EL (cell line): ENCODE results near the gene SYCP2L.
"Not testable (repeated sequence)": the region's sequence is repeated elsewhere in the genome, so short reads cannot be mapped to it uniquely, and the experiment has no call there.

Source experiments
- DNase-seq: peaks from one replicate; pipeline ENCODE4 v3.0.0-alpha.2; 2016

The SYCP2L gene

DNA sequence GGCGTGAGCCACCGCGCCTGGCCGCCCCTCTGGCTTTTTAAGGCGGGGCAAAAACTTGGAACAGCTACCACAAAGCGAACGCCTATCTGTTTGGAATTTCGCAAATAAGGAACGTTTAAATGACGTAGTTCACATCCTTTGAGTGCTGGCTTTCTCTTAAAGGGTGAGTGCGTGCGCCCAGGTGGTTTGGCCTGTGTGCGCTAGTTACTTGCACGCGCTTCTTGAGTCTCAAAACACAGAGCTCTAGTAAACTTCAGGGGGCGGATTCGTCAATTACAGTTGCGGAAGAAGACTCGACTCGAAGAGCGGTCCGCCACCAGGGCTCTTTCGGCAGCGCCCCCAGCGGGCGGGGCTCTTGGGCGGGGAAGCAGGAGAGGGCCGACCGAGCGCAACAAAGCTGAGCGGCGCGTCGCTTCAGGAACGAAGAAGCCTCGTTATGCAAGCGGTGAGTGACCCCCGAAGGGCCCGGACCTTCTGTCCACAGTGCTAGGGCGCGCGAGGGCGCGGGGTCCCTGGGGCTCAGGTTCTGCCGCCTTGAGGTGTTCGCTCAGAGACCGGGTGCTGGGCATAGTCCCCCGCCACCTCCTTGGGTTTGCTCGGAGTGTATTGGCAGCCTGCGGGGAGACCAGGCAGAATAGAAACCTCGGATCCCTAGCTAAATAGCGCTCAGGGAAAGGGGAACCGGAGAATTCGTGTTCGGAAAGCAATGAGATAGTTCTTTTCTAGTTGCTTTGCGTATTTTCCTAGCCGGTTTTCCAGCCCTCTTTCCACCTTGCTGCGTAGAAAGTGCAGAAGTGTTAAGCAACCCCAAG, at the start of gene SYCP2L:
SYCP2L (plus strand) TSS at position 362 of the 812 bp plus-strand sequence; CDS start at position 437, 75 bp downstream.
- peak; percentile 60 for DNase-seq

DNA sequence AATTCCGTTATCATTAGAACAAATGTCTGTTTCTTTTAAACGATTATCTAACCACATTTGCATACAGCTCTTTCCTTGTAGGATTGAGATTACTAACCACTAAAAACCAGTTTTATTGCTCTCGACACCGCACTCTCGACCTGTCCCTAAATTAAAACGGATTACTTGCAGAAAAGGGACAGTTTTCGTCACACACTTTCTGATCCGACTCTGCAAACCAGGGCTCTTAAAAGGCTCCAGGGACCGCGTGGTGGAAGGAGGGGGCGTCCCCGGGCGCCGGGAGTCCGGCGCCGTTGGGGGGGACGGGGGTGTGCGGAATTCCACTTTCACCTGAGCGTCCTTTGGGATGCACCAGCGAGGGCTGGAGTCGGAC, 49.2 kb upstream of the SYCP2L start:
- DNase-seq: no peak

DNA sequence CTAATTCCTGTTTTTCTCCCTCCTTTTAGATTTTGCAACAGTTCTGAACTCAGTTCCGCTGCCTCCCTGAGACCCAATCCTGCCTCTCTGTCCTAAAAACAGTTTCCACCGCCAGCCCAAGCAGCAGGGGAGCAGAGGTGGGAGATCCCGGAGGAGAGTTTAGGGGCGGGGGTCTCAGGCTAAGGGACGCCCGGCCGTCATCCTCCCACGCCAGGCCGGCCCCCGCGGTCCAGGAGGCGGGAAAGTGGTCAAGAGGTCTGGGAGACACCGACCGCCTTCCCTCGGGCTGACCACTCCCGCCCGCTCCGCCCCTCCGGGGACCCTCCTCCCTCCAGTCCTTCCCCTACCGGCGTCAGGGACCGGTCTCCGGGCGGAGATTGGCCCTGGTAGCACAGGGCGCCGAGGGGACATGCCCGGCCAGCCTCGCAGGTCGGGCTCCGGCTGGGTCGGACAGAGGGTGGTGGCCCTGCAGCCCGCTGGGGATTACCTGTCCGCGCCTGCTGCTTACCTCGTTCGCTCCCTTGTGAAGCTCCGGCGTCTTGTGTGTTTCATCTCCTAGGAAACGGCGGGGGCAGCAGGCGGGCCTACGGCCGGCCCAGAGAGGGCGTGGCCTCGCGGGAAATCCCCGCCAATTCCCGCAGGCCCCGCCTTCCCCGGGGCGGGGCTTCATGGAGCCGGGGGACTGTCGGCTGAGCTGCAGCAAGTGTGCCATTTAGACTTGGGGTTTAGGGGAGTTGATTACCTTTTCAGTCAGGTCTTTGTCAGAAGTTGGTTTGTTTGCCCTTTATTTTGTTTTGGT, 48.7 kb upstream of the SYCP2L start, which contains the start of gene MAK:
MAK (minus strand) TSS at position 545 of the 799 bp plus-strand sequence. CDS start 7,891 bp downstream, outside the sequence.
- DNase-seq: peak; percentile 83

DNA sequence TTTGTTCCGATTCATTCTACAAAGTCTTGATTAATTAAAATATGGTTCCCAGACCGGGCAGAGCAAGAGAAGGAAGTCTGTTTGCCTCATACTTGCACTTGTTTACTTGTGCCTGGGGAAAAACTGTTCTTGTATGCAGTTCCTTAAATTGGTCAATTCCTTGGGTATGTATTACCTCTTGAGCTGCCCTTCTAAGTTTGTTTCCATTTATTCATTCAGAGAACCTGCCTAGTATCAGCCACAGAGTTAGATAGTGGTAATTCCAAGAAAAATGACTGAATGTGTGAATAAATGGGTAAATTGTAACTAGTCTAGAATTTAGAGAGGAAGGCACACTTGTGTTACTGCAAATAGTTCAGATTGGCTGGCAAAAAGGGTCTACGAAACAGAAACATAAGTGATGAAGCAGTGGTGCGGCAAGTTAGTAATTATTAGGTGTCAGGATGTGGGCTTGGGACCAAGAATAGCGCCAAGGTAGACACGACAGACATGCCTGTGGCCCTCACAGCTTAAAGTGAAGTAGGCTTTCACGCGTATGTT, 48.0 kb upstream of the SYCP2L start:
- no peak for DNase-seq

DNA sequence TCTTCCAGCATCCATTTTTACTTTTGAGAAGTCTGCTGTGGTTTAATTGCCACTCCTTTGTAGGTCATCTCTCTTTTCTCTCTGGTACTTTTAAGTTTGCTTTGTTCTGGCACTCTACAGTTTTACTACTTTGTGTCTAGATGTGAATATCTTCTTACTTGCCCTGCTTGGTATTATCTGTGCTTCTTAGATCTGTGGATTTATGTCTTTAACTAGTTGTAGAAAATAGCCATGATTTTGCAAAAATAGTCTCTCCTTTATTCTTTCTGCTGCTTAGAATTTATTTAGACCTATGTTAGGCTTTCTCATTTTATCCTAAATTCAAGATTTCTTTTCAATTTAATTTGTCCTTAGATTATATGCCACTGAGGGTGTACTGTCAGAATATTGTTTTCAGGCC, 43.3 kb upstream of the SYCP2L start:
- no peak for DNase-seq

DNA sequence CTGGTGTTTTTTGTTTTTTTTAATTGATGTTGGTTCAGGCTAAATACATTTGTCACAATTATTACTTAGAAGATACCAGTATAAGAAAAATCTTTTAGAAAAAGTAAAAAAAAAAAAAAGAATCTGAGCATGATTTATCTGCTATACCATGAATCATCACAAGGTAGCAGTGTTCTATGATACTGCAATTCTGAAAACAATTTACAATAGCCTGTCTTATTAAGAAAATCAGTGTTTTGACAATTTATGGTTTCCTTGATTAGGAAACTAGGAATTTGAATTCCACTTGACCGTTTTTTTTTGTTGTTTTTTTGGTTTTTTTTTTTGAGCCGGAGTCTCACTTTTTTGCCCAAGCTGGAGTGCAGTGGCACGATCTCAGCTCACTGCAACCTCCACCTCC, 39.2 kb upstream of the SYCP2L start:
- peak; percentile 6 for DNase-seq

DNA sequence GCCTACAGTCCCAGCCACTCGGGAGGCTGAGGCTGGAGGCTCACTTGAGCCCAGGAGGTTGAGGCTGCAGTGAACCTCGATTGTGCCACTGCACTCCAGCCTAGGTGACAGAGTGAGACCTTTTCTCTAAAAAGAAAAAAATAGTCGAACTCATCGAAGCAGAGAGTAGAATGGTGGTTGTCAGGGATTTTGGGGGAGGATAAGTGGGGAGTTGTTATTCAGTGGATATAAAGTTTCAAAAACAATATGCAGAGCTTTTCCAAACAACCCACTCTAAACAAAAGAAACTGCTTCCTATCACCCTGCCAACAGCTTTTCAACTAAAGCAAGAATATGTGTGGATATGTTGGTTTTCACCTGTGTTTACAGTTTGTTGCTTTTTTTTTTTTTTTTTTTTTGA, 37.0 kb upstream of the SYCP2L start:
- no peak for DNase-seq

DNA sequence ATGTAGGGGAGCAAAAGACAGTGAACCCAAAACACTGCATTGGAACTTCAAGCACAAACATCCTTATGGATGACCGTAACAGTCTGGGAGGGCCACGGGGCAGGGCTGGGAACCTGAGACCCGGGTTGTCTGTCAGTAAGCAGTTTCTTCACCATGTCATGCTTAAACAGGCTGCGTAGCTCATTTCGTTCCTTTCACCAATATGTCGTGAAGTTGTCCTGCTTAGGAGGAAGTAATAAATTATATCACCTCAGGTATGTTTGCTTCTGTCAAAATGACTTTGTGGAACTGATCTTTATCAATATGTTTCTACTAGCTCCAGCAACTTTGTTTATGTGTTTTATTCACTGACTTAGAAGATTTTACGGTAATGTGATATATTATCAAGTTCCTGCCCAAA, 36.1 kb upstream of the SYCP2L start:
- no peak for DNase-seq

DNA sequence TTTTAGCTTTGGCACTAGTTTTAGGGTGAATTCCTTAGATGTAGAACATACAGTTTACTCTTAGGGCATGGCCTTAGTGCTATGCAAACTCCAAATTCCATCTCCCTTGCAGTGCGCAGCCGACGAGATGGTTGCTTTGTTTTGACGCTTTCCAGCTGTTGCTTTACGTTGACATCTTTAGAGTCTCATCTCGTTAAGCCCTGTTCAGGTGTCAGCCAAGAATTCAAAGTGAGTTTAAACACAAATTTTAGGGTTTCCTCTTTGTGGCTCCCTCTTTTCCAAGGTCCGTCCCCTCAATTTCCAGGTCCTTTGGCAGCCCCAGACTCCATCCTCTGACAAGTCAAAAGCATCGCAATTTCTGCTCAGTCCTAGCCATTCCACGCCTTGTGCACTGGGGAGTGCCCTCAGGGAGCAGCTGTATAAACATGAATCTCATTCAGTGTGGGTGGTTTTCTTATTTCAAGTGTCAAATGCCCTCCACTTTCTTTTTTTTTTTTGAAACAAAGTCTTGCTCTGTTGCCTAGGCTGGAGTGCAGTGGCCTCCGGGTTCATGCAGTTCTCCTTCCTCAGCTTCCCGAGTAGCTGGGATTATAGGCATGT, 34.4 kb upstream of the SYCP2L start:
- DNase-seq: no peak

DNA sequence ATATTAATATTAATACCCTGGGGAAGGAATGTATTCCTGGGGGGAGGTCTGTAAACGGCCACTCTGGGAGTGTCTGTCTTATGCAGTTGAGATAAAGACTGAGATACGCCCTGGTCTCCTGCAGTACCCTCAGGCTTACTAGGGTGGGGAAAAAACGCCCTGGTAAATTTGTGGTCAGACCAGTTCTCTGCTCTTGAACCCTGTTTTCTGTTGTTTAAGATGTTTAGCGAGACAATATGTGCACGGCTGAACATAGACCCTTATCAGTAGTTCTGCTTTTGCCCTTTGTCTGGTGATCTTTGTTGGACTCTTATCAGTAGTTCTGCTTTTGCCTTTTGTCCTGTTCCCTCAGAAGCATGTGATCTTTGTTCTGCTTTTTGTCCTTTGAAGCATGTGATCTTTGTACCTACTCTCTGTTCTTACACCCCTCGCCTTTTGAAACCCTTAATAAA, 33.0 kb upstream of the SYCP2L start:
- DNase-seq: not testable (repeated sequence)

DNA sequence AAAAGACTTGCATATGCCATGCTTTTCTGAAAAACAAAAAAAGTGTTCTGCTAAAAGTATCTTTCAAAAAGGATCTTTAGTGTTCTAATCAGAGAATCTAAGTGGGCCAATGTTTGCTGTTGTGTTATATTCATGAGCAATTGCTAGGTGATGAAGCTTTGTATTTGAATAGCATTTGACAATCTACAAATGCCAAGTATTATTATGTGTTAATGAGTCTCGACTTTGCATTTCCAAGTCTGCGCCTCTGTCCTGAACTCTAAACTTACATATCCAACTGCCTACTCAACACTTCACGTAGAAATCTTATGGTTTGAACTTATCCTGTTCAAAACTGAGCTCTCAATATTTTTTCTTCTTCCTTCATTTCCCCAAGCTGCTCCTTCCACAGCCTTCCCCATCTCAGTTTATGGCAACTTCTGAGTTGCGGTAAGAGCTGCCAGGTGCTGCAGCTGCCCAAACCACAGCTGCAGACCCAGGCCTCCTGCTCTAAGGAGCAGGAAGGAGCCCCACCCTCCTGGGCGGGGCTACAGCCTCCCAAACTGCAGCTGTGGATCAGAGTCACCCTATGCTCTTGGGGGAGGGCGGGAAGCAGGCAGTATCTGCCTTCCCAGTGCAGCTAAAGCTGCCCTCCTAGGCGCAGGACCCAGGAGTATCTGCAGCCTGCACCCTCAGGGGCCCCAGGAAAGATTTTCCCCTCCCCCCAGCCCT, 31.8 kb upstream of the SYCP2L start:
- DNase-seq: no peak

DNA sequence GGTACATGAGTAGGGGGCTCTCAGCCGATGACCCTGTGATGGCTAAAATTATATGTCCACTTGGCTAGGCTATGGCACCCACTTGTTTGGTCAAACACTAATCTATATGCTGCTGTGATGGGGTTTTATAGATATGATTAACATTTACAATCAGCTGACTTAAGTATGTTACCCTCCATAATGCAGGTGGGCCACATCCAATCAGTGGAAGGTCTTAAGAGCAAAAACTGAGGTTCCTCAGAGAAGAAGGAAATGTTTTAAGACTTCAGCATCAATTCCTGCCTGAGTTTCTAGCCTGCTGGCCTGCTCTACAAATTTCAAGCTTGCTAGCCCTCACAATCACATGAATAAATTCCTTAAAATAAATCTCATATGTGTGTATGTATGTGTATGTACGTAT, 29.6 kb upstream of the SYCP2L start:
- no peak for DNase-seq

DNA sequence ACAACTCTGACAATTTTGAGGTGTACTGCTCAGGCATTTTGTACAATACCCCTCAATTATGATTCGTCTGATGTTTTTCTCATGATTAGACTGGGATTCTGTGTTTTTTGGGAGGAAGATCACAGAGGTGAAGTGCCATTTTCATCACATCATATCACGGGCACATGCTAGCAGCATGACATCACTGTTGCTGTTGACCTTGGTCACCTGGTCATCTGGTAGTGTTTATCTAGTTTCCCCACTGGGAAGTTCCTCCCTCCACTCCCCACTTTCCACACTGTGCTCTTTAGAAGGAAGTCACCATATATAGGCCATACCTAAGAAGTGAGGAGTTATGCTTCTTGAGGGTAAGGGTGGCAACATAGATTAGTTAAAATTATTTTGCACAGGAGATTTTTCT, 25.8 kb upstream of the SYCP2L start:
- peak; percentile 50 for DNase-seq

DNA sequence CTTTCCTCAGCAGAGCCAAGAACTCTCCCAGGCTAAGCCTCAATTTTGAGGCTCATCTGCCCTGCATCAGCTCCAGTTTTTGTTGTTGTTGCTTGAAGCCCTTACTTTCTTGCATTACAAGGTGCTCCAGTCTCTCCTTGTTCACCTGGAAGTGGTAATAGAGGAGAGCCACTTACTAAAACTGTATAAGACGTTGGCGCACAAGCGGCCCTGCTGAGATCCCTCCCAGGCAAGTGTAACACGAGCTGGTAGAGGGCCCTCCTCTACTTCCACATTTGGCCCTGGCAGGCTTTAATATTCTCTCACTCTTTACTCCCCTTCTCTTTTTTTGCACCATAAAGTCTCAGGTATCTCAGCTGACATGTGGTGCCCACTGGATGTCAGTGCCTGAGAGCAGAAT, 24.5 kb upstream of the SYCP2L start:
- DNase-seq: no peak

DNA sequence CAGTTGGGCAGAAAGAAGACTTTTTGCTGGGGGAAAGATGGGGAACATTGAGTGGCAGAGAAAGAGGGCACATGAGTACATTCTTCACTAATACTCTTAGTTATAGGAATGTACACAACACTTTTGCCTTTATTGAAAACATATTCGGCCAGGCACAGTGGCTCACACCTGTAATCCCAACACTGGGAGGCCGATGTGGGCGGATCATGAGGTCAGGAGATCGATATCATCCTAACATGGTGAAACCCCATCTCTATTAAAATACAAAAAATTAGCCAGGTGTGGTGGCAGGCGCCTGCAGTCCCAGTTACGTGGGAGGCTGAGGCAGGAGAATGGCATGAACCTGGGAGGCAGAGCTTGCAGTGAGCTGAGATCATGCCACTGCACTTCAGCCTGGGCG, 23.8 kb upstream of the SYCP2L start:
- DNase-seq: not testable (repeated sequence)

DNA sequence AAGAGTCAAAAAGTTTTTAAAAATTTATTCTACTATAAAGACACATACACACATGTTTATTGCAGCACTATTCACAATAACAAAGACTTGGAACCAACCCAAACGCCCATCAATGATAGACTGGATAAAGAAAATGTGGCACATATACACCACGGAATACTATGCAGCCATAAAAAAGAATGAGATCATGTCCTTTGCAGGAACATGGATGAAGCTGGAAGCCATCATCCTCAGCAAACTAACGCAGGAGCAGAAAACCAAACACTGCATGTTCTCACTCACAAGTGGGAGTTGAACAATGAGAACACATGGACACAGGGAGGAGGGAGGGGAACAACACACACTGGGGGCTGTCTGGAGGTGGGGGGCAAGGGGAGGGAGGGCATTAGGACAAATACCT, 20.1 kb upstream of the SYCP2L start:
- DNase-seq: not testable (repeated sequence)

DNA sequence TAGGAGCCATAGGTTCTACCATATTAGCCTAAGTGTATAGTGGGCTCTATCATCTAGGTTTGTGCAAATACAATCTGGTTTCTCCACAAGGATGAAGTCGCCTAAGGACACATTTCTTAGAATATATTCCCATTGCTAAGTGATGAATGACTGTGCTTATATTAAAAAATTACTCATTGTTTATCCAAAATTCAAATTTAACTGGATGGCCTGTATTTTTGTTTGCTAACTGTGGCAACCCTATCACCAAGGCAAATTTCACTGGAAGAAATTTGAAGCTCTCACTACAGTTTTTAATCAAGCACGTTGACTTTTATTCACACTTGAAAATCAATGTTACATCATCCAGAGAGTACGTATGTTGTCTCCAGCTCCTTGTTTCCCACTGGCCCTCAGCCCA, 18.9 kb upstream of the SYCP2L start:
- no peak for DNase-seq

DNA sequence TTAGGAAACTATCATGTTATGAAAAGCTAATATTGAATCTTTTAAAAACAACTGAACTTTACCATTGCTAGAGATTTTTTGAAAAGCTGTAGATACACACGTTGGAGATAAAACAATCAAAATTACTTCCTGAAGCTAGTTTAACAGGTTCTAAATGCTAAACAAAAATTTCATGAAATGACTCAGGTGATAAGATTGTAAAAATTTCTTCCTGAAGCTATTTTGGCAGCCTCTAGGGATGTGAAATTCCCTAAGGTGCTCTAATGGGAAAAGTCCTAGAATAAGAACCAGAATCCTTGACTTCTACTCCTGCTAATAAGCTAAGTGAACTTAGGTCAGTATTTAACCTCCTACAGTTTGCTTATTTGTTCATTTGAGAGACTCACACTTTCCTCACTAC, 13.5 kb upstream of the SYCP2L start:
- DNase-seq: no peak

DNA sequence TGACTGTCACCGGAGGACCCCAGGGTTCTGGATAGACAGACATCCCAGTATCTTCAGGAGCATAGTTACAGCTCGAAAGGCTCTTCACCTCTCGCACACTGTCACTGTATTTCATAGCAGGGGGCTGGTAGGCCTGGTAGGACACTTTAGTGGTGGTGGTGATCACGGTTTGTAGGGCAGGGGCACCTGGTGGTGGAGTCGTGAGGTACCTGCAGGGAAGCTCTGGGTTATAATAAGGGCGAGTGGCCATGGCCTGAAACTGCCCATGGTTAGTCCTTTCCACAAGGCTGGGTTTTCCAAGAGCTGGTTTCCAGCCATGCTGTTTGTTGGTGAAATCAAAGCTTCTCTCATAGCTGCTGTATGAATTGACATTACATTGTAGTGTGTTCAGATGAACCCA, 12.6 kb upstream of the SYCP2L start:
- DNase-seq: no peak

DNA sequence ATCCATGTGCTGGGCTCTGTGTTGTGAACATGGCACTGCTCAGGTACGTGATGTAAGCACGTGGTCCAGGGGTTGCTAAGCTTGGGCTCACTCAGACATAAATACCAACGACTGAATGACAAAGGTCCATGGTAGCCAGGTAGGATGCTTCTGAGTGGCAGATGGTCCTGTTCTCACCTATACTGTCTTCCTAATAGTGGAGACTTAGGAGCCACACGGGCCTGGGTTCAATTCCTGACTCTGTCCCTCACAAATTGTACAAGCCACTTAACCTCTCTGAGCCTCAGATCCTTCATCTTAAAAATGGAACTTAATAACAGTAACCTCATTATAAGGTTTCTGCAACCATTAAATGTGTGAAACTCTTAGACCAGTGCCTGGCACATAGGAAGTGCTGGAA, 11.8 kb upstream of the SYCP2L start:
- DNase-seq: no peak

DNA sequence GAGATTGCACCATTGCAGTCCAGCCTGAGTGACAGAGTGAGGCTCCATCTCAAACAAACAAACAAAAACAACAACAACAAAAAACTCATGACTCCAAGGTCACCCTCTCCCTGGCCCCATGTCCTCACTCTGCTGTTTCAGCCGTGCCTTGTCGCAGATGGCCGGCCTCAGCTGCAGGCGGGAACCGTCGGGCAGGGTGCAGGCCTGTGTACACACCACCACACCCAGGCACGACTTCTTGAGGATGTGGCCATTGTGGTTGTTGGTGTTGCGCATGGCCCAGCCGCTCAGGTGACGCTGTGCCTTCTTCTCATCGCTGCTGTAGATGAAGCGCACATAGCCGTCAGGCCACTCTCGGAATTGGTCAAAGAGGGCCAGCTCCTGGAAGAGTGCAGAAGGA, 9.8 kb upstream of the SYCP2L start:
- DNase-seq: no peak

DNA sequence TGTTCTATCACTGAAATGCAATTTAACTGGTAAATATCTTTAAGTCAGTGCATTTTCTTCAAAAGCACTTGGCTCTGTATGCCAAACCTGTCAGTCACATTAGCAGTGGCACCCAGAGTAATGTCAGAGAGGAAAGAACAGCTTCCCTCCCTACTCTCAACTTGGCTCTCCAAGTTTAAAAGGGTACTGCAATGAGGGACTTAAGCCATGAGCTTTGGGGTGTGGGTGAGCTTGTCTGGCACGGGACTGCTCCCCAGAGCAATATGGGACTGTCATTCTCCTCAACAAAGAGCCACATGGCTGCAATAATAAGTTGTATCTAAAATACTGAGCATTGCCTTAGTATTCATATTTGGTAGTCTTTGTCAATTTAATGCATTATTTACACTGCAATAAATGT, 9.0 kb upstream of the SYCP2L start:
- no peak for DNase-seq

DNA sequence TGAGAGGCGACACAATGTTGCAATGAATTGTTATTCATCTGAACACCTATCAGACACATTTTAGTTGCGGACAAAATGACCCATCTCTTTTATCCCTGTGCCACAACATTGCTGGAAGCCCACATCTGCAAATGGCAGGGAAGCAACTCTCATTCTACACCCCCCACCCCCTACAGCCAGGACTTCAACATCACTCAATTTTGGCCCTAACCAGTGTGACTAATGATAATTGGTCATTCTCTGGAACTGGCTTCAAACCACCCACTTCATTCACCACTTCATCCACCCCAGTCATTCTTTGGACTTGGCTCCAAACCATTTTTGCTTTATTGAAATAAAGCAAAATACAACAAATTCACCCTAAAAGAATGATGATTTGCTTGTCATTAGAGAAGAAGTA, 6.5 kb upstream of the SYCP2L start:
- DNase-seq: no peak
